OCI-LY3 (cell line): Measurements from ENCODE around the gene HECTD1.
"Not testable (repeated sequence)": the region's sequence is repeated elsewhere in the genome, so short reads cannot be mapped to it uniquely, and the experiment has no call there.

Experiments
- H2AFZ ChIP-seq: fragments of 200-600, 300-600 bp; shearing (Covaris generic); 2 replicates; pipeline ENCODE4 v1.6.0; 2014; ENCODE audit warnings: antibody characterized with exemption, low read depth, low read length
- H3K27ac ChIP-seq: fragments of 200-600, 300-600 bp; sonication (generic); 2 replicates; pipeline ENCODE4 v1.5.1; 2014; ENCODE audit warnings: mild to moderate bottlenecking, low read length, moderate library complexity, mixed read lengths
- H3K27me3 ChIP-seq: fragments of 200-600, 300-600 bp; sonication (generic); 2 replicates; pipeline ENCODE4 v1.6.1; 2014; ENCODE audit warnings: low read depth, low read length, mixed read lengths
- H3K36me3 ChIP-seq: fragments of 200-600, 300-600 bp; sonication (generic); replicated peaks from 2 replicates; pipeline ENCODE3; 2014; ENCODE audit warnings: low read depth, low read length, mixed read lengths
- H3K4me1 ChIP-seq: fragments of 300-600, 200-600 bp; sonication (generic); 2 replicates; pipeline ENCODE4 v1.6.1; 2014; ENCODE audit warnings: low read length, mixed read lengths
- H3K4me2 ChIP-seq: fragments of 200-600, 300-600 bp; sonication (generic); 2 replicates; pipeline ENCODE4 v1.6.1; 2014; ENCODE audit warnings: low read length, mixed read lengths
- H3K4me3 ChIP-seq: fragments of 300-600, 200-600 bp; sonication (generic); 2 replicates; pipeline ENCODE4 v1.5.1; 2014; ENCODE audit warnings: antibody characterized with exemption, mild to moderate bottlenecking, low read length, moderate library complexity
- H3K79me2 ChIP-seq: fragments of 300-600, 200-600 bp; shearing (Covaris generic); 2 replicates; pipeline ENCODE4 v1.6.1; 2014; ENCODE audit warnings: mild to moderate bottlenecking, low read length, mixed read lengths
- H3K9ac ChIP-seq: fragments of 300-600, 200-600 bp; shearing (Covaris generic); 2 replicates; pipeline ENCODE4 v1.6.0; 2014; ENCODE audit warnings: mild to moderate bottlenecking, low read length, moderate library complexity
- H3K9me3 ChIP-seq: fragments of 200-600, 300-600 bp; shearing (Covaris generic); 2 replicates; pipeline ENCODE4 v1.6.1; 2014; ENCODE audit warnings: low read length, mixed read lengths; ENCODE audit not compliant: insufficient read depth
- H4K20me1 ChIP-seq: fragments of 200-600, 300-600 bp; sonication (generic); 2 replicates; pipeline ENCODE4 v1.6.1; 2016; ENCODE audit warnings: low read length, mixed read lengths; ENCODE audit not compliant: insufficient read depth
- EZH2phosphoT487 ChIP-seq: fragments of 200-600 bp; shearing (Covaris generic); IDR thresholded peaks from 2 replicates; pipeline ENCODE4 v1.6.1; 2018; ENCODE audit warnings: antibody characterized with exemption, mixed run types, low read depth
- TF ChIP-seq, protein P1 (sequence below): fragments of 200-600, 300-600 bp; sonication (generic); IDR thresholded peaks from 2 replicates; pipeline ENCODE4 v1.5.1; 2014; ENCODE audit warnings: antibody characterized with exemption, low read length, low read depth

Gene HECTD1

DNA sequence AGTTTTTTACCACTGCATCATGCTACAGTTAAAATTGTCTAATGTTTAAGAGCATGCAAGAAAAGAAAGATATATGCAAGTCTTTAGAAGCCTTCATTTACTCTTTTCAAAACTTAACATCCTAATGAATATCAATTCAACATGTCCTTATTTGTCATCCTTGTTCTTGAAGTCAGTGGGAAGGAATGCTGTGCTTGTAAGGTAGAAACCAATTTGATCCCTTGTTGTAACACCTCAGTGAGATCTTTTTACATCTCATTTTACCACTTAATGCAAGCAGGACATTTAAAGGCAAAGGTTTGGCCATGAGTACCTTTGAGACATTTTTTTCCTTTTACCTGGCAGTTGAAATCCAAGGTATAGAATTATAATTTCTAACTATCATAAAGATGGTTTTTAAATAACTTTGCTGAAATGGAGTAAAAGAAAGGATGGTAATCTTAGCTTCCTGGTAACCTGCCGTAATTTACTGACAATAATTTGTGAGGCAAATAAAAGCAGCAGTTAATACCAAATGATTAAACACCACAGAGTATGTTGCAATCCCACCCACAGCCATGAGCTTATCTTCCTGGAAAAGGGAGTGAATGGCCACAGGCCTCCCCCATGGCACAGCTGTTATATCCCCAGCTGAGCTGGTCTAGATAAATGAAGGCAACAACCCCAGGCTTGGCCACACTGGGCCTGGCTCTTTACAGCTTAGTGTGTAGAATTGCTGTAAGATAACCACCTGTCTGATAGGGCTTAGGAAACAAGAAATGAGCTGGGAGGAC lies 148.3 kb downstream of the HECTD1 start:
- H3K4me1 ChIP-seq: no peaks in the 10 kb centered on the region
- TF ChIP-seq EZH2phosphoT487: no peak
- TF ChIP-seq, protein P1, sequence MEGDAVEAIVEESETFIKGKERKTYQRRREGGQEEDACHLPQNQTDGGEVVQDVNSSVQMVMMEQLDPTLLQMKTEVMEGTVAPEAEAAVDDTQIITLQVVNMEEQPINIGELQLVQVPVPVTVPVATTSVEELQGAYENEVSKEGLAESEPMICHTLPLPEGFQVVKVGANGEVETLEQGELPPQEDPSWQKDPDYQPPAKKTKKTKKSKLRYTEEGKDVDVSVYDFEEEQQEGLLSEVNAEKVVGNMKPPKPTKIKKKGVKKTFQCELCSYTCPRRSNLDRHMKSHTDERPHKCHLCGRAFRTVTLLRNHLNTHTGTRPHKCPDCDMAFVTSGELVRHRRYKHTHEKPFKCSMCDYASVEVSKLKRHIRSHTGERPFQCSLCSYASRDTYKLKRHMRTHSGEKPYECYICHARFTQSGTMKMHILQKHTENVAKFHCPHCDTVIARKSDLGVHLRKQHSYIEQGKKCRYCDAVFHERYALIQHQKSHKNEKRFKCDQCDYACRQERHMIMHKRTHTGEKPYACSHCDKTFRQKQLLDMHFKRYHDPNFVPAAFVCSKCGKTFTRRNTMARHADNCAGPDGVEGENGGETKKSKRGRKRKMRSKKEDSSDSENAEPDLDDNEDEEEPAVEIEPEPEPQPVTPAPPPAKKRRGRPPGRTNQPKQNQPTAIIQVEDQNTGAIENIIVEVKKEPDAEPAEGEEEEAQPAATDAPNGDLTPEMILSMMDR: no peak
- H3K9me3 ChIP-seq: no peaks in the 10 kb centered on the region
- H4K20me1 ChIP-seq: no peaks in the 10 kb centered on the region
- H3K4me3 ChIP-seq: no peak overlapping the region
- no peaks in the 10 kb centered on the region for H3K36me3 ChIP-seq
- H3K27me3 ChIP-seq: no peaks in the 10 kb centered on the region
- no peak overlapping the region for H3K9ac ChIP-seq
- H3K79me2 ChIP-seq: no peaks in the 10 kb centered on the region
- H3K4me2 ChIP-seq: no peak overlapping the region
- H3K27ac ChIP-seq: no peak overlapping the region
- H2AFZ ChIP-seq: no peak overlapping the region

DNA sequence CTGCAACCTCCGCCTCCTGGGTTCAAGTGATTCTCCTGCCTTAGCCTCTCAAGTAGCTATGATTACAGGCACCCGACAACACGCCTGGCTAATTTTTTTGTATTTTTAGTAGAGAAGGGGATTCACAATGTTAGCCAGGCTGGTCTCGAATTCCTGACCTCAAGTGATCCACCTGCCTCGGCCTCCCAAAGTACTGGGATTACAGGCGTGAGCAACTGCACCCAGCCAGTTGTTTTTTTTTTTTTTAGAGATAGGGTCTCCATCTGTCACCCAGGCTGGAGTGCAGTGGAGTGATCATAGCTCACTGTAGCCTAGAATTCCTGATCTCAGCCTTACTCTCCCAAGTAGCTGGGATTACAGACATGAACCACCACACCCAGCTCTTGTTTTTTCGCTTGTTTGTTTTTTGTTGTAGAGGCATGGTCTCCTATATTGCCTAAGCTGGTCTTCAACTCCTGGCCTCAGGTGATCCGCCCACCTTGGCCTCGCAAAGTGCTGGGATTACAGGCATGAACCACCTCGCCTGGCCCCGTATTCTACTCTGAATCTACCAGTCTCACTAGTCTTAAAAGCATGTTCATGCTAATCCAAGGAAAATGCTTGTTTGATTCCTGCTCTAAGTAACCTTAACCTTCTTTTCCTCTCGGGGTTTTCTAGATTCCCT lies 149.8 kb downstream of the HECTD1 start:
- H2AFZ ChIP-seq: no peak overlapping the region
- H3K79me2 ChIP-seq: no peaks in the 10 kb centered on the region
- no peak overlapping the region for H3K4me2 ChIP-seq
- no peak overlapping the region for H3K4me3 ChIP-seq
- no peak overlapping the region for H3K9ac ChIP-seq
- no peaks in the 10 kb centered on the region for H3K4me1 ChIP-seq
- no peaks in the 10 kb centered on the region for H3K9me3 ChIP-seq
- H3K27ac ChIP-seq: no peak overlapping the region
- no peaks in the 10 kb centered on the region for H4K20me1 ChIP-seq
- H3K36me3 ChIP-seq: no peaks in the 10 kb centered on the region
- H3K27me3 ChIP-seq: no peaks in the 10 kb centered on the region
- TF ChIP-seq, protein P1: no peak
- no peak for TF ChIP-seq EZH2phosphoT487

DNA sequence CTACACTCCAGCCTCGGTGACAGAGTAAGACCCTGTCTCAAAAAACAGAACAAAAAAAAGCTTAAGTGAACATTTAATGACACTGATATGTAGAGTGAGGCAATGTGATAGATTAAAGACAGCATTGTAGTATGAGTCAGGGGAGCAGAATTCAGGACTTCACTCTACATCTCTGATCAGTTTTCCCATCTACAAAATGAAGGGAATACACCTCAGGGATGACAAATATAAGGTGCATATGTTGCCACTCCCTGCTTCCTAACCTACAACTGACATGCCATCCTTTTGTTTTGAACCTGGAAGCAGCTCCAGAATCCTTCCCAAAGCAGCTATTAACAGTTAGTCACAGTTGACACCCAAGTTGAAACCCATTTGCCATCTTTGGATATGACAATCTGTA lies 150.6 kb downstream of the HECTD1 start:
- Histone ChIP-seq H3K4me3 (no peak overlapping the region), H3K4me1 (no peaks in the 10 kb centered on the region), H3K36me3 (no peaks in the 10 kb centered on the region), H3K4me2 (no peak overlapping the region), H3K27me3 (no peaks in the 10 kb centered on the region), H2AFZ (no peak overlapping the region), H3K9ac (no peak overlapping the region), H3K79me2 (no peaks in the 10 kb centered on the region), H3K9me3 (no peaks in the 10 kb centered on the region), H4K20me1 (no peaks in the 10 kb centered on the region), H3K27ac (no peak overlapping the region)
- no peak for TF ChIP-seq EZH2phosphoT487
- TF ChIP-seq, protein P1: no peak

DNA sequence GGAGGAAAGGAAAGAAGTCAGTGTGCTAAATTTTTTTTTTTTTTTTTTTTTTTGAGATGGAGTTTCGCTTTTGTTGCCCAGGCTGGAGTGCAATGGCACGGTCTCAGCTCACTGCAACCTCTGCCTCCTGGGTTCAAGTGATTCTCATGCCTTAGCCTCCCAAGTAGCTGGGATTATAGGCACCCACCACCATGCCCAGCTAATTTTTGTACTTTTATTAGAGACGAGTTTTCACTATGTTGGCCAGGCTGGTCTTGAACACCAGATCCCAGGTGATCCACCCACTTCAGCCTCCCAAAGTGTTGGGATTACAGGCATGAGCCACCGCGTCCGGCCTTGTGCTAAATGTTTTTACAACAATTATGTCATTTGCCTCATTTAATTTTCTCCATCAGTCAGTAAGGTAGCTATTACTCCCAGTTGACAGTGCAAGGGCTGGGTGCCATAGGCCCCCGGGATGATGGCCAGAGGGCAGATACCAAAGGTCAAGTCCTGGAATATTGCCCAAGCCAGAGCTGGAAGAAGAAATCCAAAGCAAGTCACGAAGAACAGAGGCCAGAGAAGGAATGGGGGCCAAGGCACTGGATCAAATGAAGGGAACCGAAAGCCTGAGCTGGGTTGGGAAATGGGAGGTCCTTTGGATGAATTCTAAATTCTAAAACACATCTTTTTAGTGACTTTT lies 154.5 kb downstream of the HECTD1 start:
- not testable (repeated sequence) for H2AFZ ChIP-seq, H3K36me3 ChIP-seq, H3K4me2 ChIP-seq, H4K20me1 ChIP-seq, H3K9ac ChIP-seq, H3K27ac ChIP-seq, H3K27me3 ChIP-seq, H3K4me3 ChIP-seq, H3K79me2 ChIP-seq, H3K9me3 ChIP-seq, H3K4me1 ChIP-seq
